Calu3 (cell line): ENCODE measurements around the gene ZDHHC1. TPM values are rescaled to one million over a fixed set of nuclear protein-coding genes. Genes with fewer than 3 reads are reported as not detected.

Experiments
- BruUV-seq: library from RNA; stranded (reverse); fragments of 400-500 nt; replicated peaks from 2 replicates; lab custom pipeline; 2021; lab: Mats Ljungman, UMichigan
- CTCF ChIA-PET: fragments of 300-600 bp; sonication (Branson Sonifier 250); formaldehyde crosslinking; loops from one replicate; lab custom pipeline; 2022; ENCODE audit warnings: antibody characterized with exemption; lab: Charles Lee
- DNase-seq: peaks from one replicate; pipeline ENCODE4 v3.0.0; 2022
- H3K27ac Mint-ChIP-seq: one replicate; pipeline ENCODE4 v1.8.0; 2022; ENCODE audit warnings: mixed read lengths; ENCODE audit not compliant: unreplicated experiment
- H3K27me3 Mint-ChIP-seq: one replicate; pipeline ENCODE4 v1.8.0; 2022; ENCODE audit warnings: mixed read lengths; ENCODE audit not compliant: unreplicated experiment
- H3K36me3 Mint-ChIP-seq: one replicate; pipeline ENCODE4 v1.8.0; 2022; ENCODE audit warnings: mild to moderate bottlenecking, moderate library complexity, mixed read lengths; ENCODE audit not compliant: insufficient read depth, unreplicated experiment
- H3K4me1 Mint-ChIP-seq: one replicate; pipeline ENCODE4 v1.8.0; 2022; ENCODE audit warnings: mild to moderate bottlenecking, low read depth, mixed read lengths; ENCODE audit not compliant: unreplicated experiment
- H3K4me3 Mint-ChIP-seq: one replicate; pipeline ENCODE4 v1.8.0; 2022; ENCODE audit warnings: mild to moderate bottlenecking, low read depth, moderate library complexity, mixed read lengths; ENCODE audit not compliant: unreplicated experiment
- H3K9me3 Mint-ChIP-seq: one replicate; pipeline ENCODE4 v1.8.0; 2022; ENCODE audit warnings: low read depth, mixed read lengths; ENCODE audit not compliant: unreplicated experiment
- intact Hi-C: fragments of 100-400 bp; cut with micrococcal nuclease; formaldehyde crosslinking; loops from one replicate; pipeline ENCODE4 v1.10.0; 2022; ENCODE audit not compliant: unreplicated experiment
- total RNA-seq: library from RNA; stranded (reverse); gene quantifications from 2 replicates; pipeline ENCODE4 v1.2.3, GENCODE V29; 2022
- TF ChIP-seq, protein P1 (sequence below): fragments of 200-600 bp; IDR thresholded peaks from one replicate; pipeline ENCODE4 v1.8.0; 2022; ENCODE audit warnings: antibody characterized with exemption; ENCODE audit not compliant: unreplicated experiment

ZDHHC1 gene
- total RNA-seq, 1 experiment from 2014 or later, result 22.6 TPM

DNA sequence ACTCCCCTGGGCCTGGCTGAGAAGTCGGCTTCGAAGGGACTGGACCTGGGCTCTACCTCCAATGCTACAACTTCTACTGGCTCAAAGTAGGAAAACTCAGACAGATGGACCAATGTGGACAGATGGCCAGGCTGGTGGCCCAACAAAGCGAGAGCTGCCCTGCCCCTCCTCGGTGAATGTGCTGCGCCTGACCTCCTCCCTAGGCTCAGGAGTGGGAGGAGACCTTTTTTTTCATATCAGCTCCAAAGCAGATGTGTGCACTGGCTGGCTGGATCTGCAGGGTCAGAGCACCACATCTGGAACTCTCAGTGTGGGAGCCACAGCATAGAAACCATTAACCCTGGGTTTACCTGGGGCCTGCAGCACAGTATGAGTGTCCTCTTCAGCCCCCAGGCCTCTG is 43.9 kb upstream of the ZDHHC1 start:
- H3K4me1 Mint-ChIP-seq, result peaks cover 38% of the 10 kb centered on the region
- intact Hi-C loops, result no loop called here
- H3K4me3 Mint-ChIP-seq, result no peak overlapping the region
- DNase-seq, result no peak
- H3K36me3 Mint-ChIP-seq, result peaks cover 8% of the 10 kb centered on the region
- no peaks in the 10 kb centered on the region for H3K9me3 Mint-ChIP-seq
- H3K27ac Mint-ChIP-seq, result no peak overlapping the region
- TF ChIP-seq, protein P1, sequence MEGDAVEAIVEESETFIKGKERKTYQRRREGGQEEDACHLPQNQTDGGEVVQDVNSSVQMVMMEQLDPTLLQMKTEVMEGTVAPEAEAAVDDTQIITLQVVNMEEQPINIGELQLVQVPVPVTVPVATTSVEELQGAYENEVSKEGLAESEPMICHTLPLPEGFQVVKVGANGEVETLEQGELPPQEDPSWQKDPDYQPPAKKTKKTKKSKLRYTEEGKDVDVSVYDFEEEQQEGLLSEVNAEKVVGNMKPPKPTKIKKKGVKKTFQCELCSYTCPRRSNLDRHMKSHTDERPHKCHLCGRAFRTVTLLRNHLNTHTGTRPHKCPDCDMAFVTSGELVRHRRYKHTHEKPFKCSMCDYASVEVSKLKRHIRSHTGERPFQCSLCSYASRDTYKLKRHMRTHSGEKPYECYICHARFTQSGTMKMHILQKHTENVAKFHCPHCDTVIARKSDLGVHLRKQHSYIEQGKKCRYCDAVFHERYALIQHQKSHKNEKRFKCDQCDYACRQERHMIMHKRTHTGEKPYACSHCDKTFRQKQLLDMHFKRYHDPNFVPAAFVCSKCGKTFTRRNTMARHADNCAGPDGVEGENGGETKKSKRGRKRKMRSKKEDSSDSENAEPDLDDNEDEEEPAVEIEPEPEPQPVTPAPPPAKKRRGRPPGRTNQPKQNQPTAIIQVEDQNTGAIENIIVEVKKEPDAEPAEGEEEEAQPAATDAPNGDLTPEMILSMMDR, result no peak
- H3K27me3 Mint-ChIP-seq, result no peaks in the 10 kb centered on the region
- CTCF ChIA-PET, result no interaction called here
- BruUV-seq, result no TSS peak

DNA sequence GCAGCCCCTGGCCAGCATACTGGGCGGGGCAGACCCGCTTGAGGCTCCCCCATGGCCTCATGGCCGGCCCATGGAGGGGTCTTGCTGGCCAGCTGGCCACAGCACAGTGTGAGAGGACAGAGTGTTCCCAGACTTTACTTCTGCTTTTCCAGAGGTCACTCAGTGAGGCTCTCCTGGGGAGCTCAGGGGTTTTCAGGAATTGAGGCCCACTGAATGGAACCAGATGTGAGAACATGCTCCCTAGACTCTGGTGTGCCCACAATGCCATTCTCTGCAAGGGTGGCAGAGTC is 43.5 kb upstream of the ZDHHC1 start:
- DNase-seq, result no peak
- peaks cover 36% of the 10 kb centered on the region for H3K4me1 Mint-ChIP-seq
- BruUV-seq, result no TSS peak
- H3K27me3 Mint-ChIP-seq, result no peaks in the 10 kb centered on the region
- peaks cover 8% of the 10 kb centered on the region for H3K36me3 Mint-ChIP-seq
- TF ChIP-seq, protein P1, result no peak
- CTCF ChIA-PET, result interaction anchor here (0.6 to 1.2 kb wide), 2 partner anchors 18 to 405 kb away, joined by 3 to 5 read pairs; no protein-coding TSS in a partner anchor
- H3K4me3 Mint-ChIP-seq, result no peak overlapping the region
- intact Hi-C loops, result no loop called here
- H3K27ac Mint-ChIP-seq, result no peak overlapping the region
- H3K9me3 Mint-ChIP-seq, result no peaks in the 10 kb centered on the region

DNA sequence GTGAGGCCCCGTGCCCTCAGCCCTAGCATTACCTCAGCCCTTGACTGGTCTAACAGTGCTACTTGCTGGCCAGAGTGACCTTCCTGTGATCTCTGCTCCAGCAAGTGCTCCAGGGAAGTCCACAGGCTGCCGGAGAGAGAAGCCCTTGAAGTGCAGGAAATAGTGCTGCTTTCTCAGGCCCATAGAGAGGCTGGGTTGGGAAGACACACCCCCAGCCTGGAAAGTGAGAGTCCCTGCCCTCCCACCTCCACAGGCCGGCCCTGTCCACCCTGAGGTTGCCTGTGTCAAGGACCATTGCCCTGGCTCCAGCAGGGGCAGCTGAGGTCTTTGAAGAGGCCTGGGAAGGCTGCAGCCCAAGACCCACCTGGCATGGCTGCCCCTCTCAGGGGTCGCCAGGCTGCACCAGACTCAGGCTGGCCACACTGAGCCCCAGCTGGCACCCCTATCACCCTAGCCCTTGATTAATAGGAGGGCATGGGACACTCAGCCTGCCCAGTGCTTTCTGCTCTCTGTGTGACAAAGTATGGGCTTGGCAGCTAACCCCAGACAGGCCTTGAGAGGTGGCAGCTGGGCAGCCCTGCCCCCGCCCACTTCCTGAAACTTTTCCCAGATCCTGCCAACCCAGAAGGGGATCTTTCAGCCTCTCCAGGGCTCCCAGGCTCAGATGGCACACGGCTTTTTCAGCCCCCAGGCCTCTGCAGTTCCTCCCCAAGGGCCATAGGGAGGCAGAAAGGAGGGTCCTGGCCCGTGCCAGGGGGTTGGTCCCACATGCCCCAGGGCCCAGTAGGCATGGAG is 43.0 kb upstream of the ZDHHC1 start:
- Mint-ChIP-seq H3K9me3 (no peaks in the 10 kb centered on the region), H3K4me1 (peaks cover 36% of the 10 kb centered on the region), H3K27ac (no peak overlapping the region), H3K36me3 (peaks cover 8% of the 10 kb centered on the region), H3K4me3 (no peak overlapping the region), H3K27me3 (no peaks in the 10 kb centered on the region)
- intact Hi-C loops, result no loop called here
- CTCF ChIA-PET, result interaction anchor here (0.6 to 1.2 kb wide), 2 partner anchors 18 to 406 kb away, joined by 3 to 5 read pairs; no protein-coding TSS in a partner anchor
- DNase-seq, result no peak
- TF ChIP-seq, protein P1, result no peak
- no TSS peak for BruUV-seq

DNA sequence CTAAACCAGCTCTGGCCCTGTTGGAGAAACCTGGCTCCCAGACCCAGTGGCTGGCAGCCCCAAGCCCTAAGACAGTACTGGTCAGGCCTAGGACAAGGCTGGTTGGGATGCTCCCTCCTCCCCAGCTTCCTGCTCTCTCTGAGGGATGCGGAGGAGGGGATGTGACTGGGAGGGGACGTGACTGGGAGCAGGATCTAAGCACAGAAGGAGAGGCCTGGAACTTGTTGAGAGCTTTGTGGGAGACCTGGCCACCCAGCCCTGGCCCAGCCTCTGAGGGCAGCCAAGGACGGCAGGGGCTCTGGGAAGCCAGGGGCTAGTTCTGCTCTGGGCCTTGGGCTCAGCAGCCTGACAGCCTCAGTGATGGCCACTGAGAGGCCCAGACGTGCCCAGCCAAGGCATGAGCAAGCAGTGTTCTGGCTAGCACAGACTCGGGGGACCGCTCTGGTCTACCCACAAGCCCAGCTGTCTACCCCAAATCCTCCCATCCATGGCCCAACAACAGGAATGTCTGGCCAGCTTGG is 41.9 kb upstream of the ZDHHC1 start:
- TF ChIP-seq, protein P1, result no peak
- H3K27me3 Mint-ChIP-seq, result no peaks in the 10 kb centered on the region
- peaks cover 5% of the 10 kb centered on the region for H3K36me3 Mint-ChIP-seq
- peaks cover 32% of the 10 kb centered on the region for H3K4me1 Mint-ChIP-seq
- H3K9me3 Mint-ChIP-seq, result no peaks in the 10 kb centered on the region
- BruUV-seq, result no TSS peak
- H3K4me3 Mint-ChIP-seq, result no peak overlapping the region
- CTCF ChIA-PET, result interaction anchor here (0.6 to 1.3 kb wide), 3 partner anchors 26 to 30 kb away, joined by 3 to 4 read pairs (median 3); partner anchors contain the start of gene HSD11B2
- no peak for DNase-seq
- H3K27ac Mint-ChIP-seq, result no peak overlapping the region
- intact Hi-C loops, result no loop called here
